22Rv1 (cell line): ENCODE data around the gene PWWP2B.

Source experiments
- CTCF ChIP-seq: fragments of 450-650 bp; IDR thresholded peaks from 2 replicates; pipeline ENCODE4 v1.5.1; 2017; ENCODE audit warnings: mild to moderate bottlenecking
- ZFX ChIP-seq: fragments of 450-650 bp; IDR thresholded peaks from 2 replicates; pipeline ENCODE4 v1.6.1; 2017; ENCODE audit warnings: antibody characterized with exemption, borderline replicate concordance

GRCh38 chr10:132394201-132394811 is 2.7 kb upstream of the PWWP2B start:
- TF ChIP-seq CTCF (no peak), ZFX (no peak)
